Common myeloid progenitor, CD34-positive (primary cell): ENCODE results near the gene MYEOV.

Experiments used
- CTCF ChIA-PET: fragments of 350-600 bp; sonication (Branson Sonifier 250); formaldehyde crosslinking; loops from one replicate; lab custom pipeline; 2021; ENCODE audit warnings: antibody characterized with exemption; lab: Charles Lee
- POLR2A ChIA-PET: fragments of 350-600 bp; sonication (Branson Sonifier 250); formaldehyde crosslinking; loops from one replicate; lab custom pipeline; 2021; ENCODE audit warnings: antibody characterized with exemption; lab: Charles Lee
- DNase-seq, 3 donors: peaks; one replicate each; pipeline versions ENCODE4 v3.0.0 to v3.0.0-alpha.2; 2013
- H3K27ac ChIP-seq, 2 experiments: 1 replicate in 1 of 2; 2 replicates in 1 of 2; pipeline ENCODE4 v1.7.0; 2013; ENCODE audit warnings: inconsistent platforms in 2 of 2, low read length in 2 of 2, mild to moderate bottlenecking in 2 of 2, low read depth in 1 of 2, moderate library complexity in 1 of 2; ENCODE audit not compliant: severe bottlenecking in 2 of 2, insufficient read depth in 1 of 2, poor library complexity in 1 of 2
- H3K27me3 ChIP-seq, 5 experiments: replicated peaks in 2 of 5; 1 replicate in 3 of 5; 2 replicates in 2 of 5; pipeline versions ENCODE4 v1.6.1 to v1.7.0; 2013; ENCODE audit warnings: low read length in 4 of 5, mild to moderate bottlenecking in 2 of 5, moderate library complexity in 2 of 5, inconsistent platforms in 1 of 5; ENCODE audit not compliant: insufficient read depth in 5 of 5, control insufficient read depth in 4 of 5
- H3K36me3 ChIP-seq, 4 experiments: 1 replicate in 2 of 4; 2 replicates in 2 of 4; pipeline versions ENCODE4 v1.6.1 to v1.7.0; 2013; ENCODE audit warnings: low read length in 3 of 4, control low read depth in 1 of 4, mild to moderate bottlenecking in 1 of 4; ENCODE audit not compliant: control insufficient read depth in 4 of 4, insufficient read depth in 4 of 4
- H3K4me1 ChIP-seq, 4 experiments: 1 replicate in 3 of 4; 2 replicates in 1 of 4; pipeline versions ENCODE4 v1.6.1 to v1.7.1; 2013; ENCODE audit warnings: low read length in 3 of 4, mild to moderate bottlenecking in 3 of 4, control low read depth in 1 of 4, inconsistent platforms in 1 of 4, moderate library complexity in 1 of 4; ENCODE audit not compliant: control insufficient read depth in 4 of 4, insufficient read depth in 4 of 4; ENCODE audit errors: control extremely low read depth in 1 of 4
- H3K4me3 ChIP-seq, 7 experiments: 1 replicate in 4 of 7; 2 replicates in 3 of 7; pipeline versions ENCODE4 v1.5.1 to v1.7.0; 2013; ENCODE audit warnings: mild to moderate bottlenecking in 7 of 7, low read length in 6 of 7, moderate library complexity in 6 of 7, inconsistent platforms in 2 of 7, low read depth in 2 of 7, control low read depth in 1 of 7; ENCODE audit not compliant: insufficient read depth in 4 of 7, control insufficient read depth in 1 of 7; ENCODE audit errors: extremely low read depth in 1 of 7
- H3K9me3 ChIP-seq, 5 experiments: 1 replicate in 4 of 5; 2 replicates in 1 of 5; pipeline versions ENCODE4 v1.6.1 to v1.7.1; 2013; ENCODE audit warnings: low read length in 4 of 5, mild to moderate bottlenecking in 2 of 5, inconsistent platforms in 1 of 5, low read depth in 1 of 5, moderate library complexity in 1 of 5; ENCODE audit not compliant: control insufficient read depth in 4 of 5, insufficient read depth in 2 of 5; ENCODE audit errors: control extremely low read depth in 1 of 5
- WGBS: methylation state at CpG from one replicate; pipeline ENCODE4 v1.1.5; 2013; ENCODE audit not compliant: insufficient coverage; 5-methylcytosine and 5-hydroxymethylcytosine counted together

MYEOV gene

DNA sequence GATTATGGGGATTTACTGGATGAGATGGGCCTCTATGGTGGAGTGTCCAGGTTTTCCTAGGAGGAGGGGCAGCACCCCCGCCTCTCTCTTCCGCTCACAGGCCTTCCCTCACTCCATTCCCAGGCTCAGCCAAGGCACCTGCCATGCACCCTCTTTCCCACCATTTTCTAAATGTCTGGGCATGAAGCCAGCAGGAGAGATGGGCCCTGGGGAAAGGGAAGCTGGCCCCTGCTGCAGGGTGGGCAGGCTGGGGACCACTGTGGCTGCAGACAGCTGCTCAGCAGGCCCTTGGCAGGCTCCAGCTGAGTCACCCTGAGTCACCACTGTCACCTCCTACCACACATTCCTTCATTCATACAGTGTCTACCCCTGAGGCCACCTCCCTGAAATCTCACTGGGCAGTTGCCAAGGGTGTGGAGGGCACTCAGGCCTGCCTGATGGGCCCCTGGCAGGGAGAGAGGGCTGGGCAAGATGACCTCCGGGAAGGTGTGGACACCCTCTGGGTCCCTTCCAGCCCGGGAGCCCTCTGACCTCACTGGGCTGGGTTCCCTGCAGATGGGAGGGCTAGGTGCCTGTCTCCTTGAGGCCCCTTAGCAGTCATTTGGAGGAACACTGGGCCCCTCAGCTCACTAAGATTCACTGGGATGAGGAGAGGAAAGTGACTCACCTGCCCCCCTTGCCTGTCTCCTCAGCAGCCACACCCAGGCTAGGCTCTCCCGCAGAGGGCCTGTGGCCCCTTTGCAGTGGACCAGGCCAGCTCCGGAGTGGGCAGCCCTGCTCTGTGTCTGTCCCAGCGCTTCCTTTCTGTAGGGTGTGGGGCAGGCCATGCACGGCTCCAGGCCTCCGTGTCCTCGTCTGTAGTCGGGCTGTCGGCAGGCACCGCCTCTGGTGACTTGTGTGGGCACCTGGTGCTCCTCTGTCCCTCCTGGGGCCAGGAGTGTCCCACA, 7.8 kb downstream of the MYEOV start:
- WGBS, result 95% methylated on average over 10 of the region's 13 CpGs
- no peaks in the 10 kb centered on the region for H3K27me3 ChIP-seq
- no peaks in the 10 kb centered on the region for H3K9me3 ChIP-seq
- H3K4me3 ChIP-seq, result no peak overlapping the region
- no peaks in the 10 kb centered on the region for H3K36me3 ChIP-seq
- H3K27ac ChIP-seq, result no peak overlapping the region
- ChIA-PET POLR2A (no interaction called here), CTCF (no interaction called here)
- peaks cover 1 to 57% (median 48%) of the 10 kb centered on the region in 4 experiments for H3K4me1 ChIP-seq
- DNase-seq, result peak; percentile 50 to 90 (median 87)

GRCh38 chr11:69302447-69303020, 8.6 kb downstream of the MYEOV start:
- Histone ChIP-seq H3K27ac (no peak overlapping the region), H3K4me1 (peaks cover 0 to 49% (median 41%) of the 10 kb centered on the region in 4 experiments), H3K27me3 (no peaks in the 10 kb centered on the region), H3K36me3 (no peaks in the 10 kb centered on the region), H3K9me3 (no peaks in the 10 kb centered on the region), H3K4me3 (no peak overlapping the region)
- 93% methylated on average over 6 of the region's 8 CpGs for WGBS
- ChIA-PET CTCF (no interaction called here), POLR2A (no interaction called here)
- DNase-seq, result no peak

GRCh38 chr11:69303427-69303826, 9.5 kb downstream of the MYEOV start:
- H3K27me3 ChIP-seq, result no peaks in the 10 kb centered on the region
- H3K4me1 ChIP-seq, result peaks cover 0 to 48% (median 32%) of the 10 kb centered on the region in 4 experiments
- 100% methylated on average over 9 of the region's 18 CpGs for WGBS
- no peaks in the 10 kb centered on the region for H3K36me3 ChIP-seq
- H3K4me3 ChIP-seq, result no peak overlapping the region
- no peak for DNase-seq
- POLR2A ChIA-PET, result no interaction called here
- H3K27ac ChIP-seq, result no peak overlapping the region
- CTCF ChIA-PET, result no interaction called here
- H3K9me3 ChIP-seq, result no peaks in the 10 kb centered on the region

DNA sequence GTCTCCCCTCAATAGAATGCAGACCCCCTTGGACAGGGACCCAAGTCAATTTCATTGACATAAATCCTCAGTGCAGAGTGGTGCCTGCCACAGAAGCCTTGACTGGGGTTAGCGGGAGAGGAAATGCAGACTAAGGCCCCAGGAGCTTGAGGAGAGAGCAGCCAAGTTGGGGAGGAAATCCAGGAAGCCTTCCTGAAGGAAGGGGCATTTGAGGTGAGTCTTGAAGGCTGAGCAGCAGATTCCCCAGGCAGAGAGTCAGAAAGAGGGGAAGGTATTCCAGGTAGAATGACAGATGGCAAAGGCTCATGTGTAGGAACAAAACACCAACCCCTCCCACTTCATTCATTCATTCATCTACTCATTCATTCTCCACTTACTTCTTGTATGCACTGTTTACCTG, 10.3 kb downstream of the MYEOV start:
- Histone ChIP-seq H3K4me1 (peaks cover 0 to 41% (median 24%) of the 10 kb centered on the region in 4 experiments), H3K27me3 (no peaks in the 10 kb centered on the region), H3K9me3 (no peaks in the 10 kb centered on the region), H3K36me3 (no peaks in the 10 kb centered on the region), H3K4me3 (no peak overlapping the region), H3K27ac (no peak overlapping the region)
- ChIA-PET CTCF (no interaction called here), POLR2A (no interaction called here)
- no peak for DNase-seq
- 92% methylated on average over 1 of the region's 1 CpG for WGBS

DNA sequence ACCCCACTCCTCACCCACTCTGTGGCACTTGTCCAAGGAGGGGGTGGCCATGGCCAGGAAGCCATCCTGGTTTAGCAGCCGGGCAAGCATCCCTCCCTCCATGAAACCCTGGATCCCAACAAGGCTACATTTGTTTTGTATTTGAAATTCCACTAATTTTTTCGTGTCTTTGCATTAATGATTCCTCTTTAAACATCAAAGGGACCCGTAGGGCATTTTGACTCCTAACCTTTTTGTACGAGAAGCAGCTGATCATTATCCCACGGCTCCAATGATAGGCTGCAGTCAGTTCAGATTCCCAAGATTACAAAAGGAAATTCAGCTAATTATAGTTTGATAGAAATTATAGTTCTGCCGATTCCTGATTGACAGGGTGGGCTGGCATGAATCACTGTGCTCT, 10.7 kb downstream of the MYEOV start:
- ChIA-PET CTCF (interaction anchor here (1.3 kb wide), 1 partner anchor 16 kb away, joined by 3 read pairs; no protein-coding TSS in a partner anchor), POLR2A (no interaction called here)
- Histone ChIP-seq H3K9me3 (no peaks in the 10 kb centered on the region), H3K27ac (no peak overlapping the region), H3K4me3 (no peak overlapping the region), H3K27me3 (no peaks in the 10 kb centered on the region), H3K4me1 (peaks cover 0 to 41% (median 22%) of the 10 kb centered on the region in 4 experiments), H3K36me3 (no peaks in the 10 kb centered on the region)
- 98% methylated on average over 4 of the region's 6 CpGs for WGBS
- DNase-seq, result no peak

DNA sequence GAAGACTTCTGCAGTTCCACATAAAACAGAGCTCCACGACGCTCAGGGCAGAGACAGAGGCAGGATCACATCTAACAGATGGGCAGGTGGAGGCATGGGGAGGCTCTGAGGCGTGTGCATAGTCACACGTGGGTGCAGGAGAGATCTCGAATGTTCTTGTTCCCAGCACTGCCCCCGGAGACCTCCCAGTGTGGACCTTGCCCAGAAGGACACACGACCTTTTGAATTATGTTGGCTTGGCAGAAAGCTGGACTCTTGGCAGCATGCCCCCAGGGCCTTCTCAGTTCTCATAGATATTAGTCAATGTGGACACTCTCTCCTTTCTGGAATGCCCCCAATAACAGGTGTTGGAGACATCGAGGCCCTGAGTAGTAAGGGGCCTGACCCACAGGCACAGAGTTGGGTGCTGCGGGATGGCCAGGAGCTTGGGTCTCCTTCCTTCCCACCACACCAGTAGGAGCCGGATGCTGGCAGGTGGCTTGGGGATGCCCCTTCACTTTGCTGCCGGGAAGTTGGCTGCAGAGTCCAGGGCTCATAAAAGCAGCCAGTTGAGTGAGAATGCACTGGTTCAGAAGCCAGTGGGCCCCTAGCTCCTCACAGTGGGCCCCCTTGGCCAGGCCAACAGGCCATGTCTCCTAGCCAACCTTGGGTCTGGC, 12.1 kb downstream of the MYEOV start:
- Histone ChIP-seq H3K4me3 (no peak overlapping the region), H3K27ac (no peak overlapping the region), H3K27me3 (no peaks in the 10 kb centered on the region), H3K9me3 (no peaks in the 10 kb centered on the region), H3K36me3 (no peaks in the 10 kb centered on the region), H3K4me1 (peaks cover 0 to 46% (median 21%) of the 10 kb centered on the region in 4 experiments)
- POLR2A ChIA-PET, result interaction anchor here (1.0 kb wide), 1 partner anchor 8 kb away, joined by 3 read pairs; no protein-coding TSS in a partner anchor
- CTCF ChIA-PET, result interaction anchor here (0.7 to 4.6 kb wide), 5 partner anchors 8 to 204 kb away, joined by 3 to 27 read pairs (median 3); no protein-coding TSS in a partner anchor
- no peak for DNase-seq
- 96% methylated on average over 8 of the region's 11 CpGs for WGBS
